ENCODE measurements around the gene CRK.

The CRK gene

DNA sequence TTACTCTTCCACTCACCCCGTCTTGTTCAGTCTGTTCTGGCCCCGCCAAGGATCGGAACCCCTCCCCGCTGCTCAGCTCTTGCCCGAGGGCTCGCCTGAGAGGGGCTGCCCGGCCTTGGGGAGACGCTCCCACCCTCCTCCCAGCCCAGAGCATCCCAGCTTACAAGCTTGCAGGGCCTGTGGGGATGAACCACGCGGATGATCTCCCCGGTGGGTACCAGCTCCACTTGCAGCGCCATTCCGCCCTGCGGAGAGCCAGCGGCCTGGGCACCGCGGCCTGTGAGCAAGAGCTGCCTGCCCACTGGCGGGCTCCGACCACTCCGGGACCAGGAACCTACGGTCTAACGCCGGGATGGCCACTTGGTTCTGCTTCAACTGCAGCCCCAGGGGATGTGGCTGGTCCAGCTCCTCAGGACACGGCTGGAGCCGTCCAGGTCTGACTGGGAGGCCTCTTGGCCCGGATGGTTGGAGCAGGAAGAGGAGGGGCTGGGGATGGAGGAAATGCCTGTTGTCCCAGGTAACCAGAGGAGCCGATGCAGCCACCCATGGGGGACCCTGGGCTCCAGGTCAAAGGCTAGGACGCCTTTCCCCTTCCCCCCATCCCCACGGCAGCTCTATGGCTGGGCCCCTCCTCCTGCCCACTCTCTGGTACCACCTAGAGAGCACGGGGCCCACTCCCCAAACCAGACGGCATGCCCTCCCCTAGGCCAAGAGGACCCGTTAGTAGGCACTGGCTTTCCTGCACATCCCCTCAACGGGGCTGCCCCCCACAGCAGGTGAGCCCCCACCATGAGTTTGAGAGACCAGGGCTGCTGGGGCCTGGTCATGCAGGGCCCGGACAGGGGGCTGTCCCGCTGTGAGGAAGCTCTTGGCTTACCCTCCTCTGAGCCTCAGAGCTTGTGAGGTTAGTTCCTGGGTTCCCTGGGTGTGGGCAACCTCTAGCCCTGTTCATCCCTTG, 36.5 kb upstream of the CRK start, which contains the start of gene MYO1C:
Gene MYO1C, minus strand, starts transcription at position 438 of the 958 bp plus-strand sequence. Its CDS starts 199 bp downstream, at position 239.
- H2AFZ ChIP-seq (ENCODE audit: low read length): no peak within 1 kb of the TSS

DNA sequence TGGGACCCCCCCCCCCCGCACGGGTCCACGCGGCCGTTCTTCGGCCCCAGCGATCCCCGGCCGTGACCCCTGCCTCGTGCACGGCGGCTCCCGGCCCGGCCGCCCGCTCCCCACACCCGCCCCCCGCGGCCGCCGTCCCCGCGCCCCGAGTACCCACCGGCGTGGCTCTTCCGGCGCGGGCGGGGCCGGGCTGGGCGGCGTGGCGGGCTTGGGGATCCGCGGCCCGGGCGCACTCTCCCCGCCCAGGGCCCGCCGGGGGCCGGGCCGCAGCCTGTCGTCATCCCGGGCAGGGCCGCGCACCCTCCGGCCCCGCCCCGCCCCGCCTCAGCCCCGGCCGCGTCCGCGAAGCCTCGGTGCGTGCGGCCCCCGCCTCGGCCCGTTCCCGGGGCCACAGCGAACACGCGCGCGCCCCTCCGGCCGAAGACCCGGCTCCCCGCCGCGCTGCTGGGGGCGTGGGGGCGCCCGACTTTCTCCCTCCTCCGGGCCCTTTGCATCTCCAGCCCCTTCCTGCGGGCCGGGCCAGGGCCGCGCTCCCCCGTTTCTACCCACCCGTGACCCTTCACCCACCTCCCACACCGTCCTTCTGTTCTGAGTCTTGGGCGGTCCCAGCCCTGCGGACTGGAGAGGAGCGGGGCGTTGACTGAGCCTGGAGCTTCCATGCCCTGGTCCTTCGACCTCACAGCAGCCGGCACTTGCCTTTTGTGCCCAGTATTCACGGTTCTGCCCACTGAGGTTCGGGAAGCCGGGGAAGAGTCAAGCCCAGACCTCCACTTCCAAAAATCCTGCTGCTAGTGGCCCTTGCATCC, 35.6 kb upstream of the CRK start:
- no peaks in the 10 kb centered on the region for H4K20me1 ChIP-seq (ENCODE audit: insufficient read depth, low read length, poor library complexity, severe bottlenecking)
- peaks cover 8% of the 10 kb centered on the region for H3K27me3 ChIP-seq (ENCODE audit: insufficient read depth, low read length, poor library complexity, severe bottlenecking)
- H3K36me3 ChIP-seq (ENCODE audit: insufficient read depth, low read length): no peaks in the 10 kb centered on the region
- no peaks in the 10 kb centered on the region for H3K9me2 ChIP-seq (replicated peaks; ENCODE audit: low read depth, low read length)
- H3K4me2 ChIP-seq (ENCODE audit: low read depth, low read length, poor library complexity, severe bottlenecking): peak overlapping the region; percentile 92
- peak overlapping the region; percentile 77 for H3K4me3 ChIP-seq (ENCODE audit: low read length, poor library complexity, severe bottlenecking)
- peaks cover 17% of the 10 kb centered on the region for H3K4me1 ChIP-seq (ENCODE audit: insufficient read depth, low read length, poor library complexity, severe bottlenecking)
- no peaks in the 10 kb centered on the region for H3K9me3 ChIP-seq (ENCODE audit: insufficient read depth, low read depth, low read length)
- H2AFZ ChIP-seq (ENCODE audit: low read length): peak overlapping the region; percentile 91
- H3F3A ChIP-seq (ENCODE audit: low read depth): no peaks in the 10 kb centered on the region
- no peaks in the 10 kb centered on the region for H3K79me2 ChIP-seq (ENCODE audit: insufficient read depth, low read length)
- peak overlapping the region; percentile 67 for H3K9ac ChIP-seq (ENCODE audit: low read depth, low read length, poor library complexity, severe bottlenecking)
- no peak for TF ChIP-seq EZH2phosphoT487 (IDR thresholded peaks at IDR 0.05; ENCODE audit: borderline replicate concordance)

More for the DNA sequence above, 36.5 kb upstream of the CRK start, which contains the start of gene MYO1C:
- Histone ChIP-seq H3F3A (ENCODE audit: low read depth) (no peaks in the 10 kb centered on the region), H3K27me3 (ENCODE audit: insufficient read depth, low read length, poor library complexity, severe bottlenecking) (peaks cover 2% of the 10 kb centered on the region), H3K4me1 (ENCODE audit: insufficient read depth, low read length, poor library complexity, severe bottlenecking) (peaks cover 8% of the 10 kb centered on the region), H3K9me3 (ENCODE audit: insufficient read depth, low read depth, low read length) (no peaks in the 10 kb centered on the region), H3K9me2 (replicated peaks; ENCODE audit: low read depth, low read length) (no peaks in the 10 kb centered on the region), H3K4me2 (ENCODE audit: low read depth, low read length, poor library complexity, severe bottlenecking) (peak within 1 kb of the TSS; percentile 54), H3K36me3 (ENCODE audit: insufficient read depth, low read length) (peaks cover 2% of the 10 kb centered on the region; the same call in 1 of the 2 replicates), H3K9ac (ENCODE audit: low read depth, low read length, poor library complexity, severe bottlenecking) (no peak within 1 kb of the TSS), H3K4me3 (ENCODE audit: low read length, poor library complexity, severe bottlenecking) (peak within 1 kb of the TSS; percentile 46), H4K20me1 (ENCODE audit: insufficient read depth, low read length, poor library complexity, severe bottlenecking) (no peaks in the 10 kb centered on the region), H3K79me2 (ENCODE audit: insufficient read depth, low read length) (no peaks in the 10 kb centered on the region)
- TF ChIP-seq, protein P1, sequence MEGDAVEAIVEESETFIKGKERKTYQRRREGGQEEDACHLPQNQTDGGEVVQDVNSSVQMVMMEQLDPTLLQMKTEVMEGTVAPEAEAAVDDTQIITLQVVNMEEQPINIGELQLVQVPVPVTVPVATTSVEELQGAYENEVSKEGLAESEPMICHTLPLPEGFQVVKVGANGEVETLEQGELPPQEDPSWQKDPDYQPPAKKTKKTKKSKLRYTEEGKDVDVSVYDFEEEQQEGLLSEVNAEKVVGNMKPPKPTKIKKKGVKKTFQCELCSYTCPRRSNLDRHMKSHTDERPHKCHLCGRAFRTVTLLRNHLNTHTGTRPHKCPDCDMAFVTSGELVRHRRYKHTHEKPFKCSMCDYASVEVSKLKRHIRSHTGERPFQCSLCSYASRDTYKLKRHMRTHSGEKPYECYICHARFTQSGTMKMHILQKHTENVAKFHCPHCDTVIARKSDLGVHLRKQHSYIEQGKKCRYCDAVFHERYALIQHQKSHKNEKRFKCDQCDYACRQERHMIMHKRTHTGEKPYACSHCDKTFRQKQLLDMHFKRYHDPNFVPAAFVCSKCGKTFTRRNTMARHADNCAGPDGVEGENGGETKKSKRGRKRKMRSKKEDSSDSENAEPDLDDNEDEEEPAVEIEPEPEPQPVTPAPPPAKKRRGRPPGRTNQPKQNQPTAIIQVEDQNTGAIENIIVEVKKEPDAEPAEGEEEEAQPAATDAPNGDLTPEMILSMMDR (conservative IDR thresholded peaks at IDR 0.05; ENCODE audit: low read length): no peak
- TF ChIP-seq EZH2phosphoT487 (IDR thresholded peaks at IDR 0.05; ENCODE audit: borderline replicate concordance): no peak

- H3K4me1 ChIP-seq (ENCODE audit: insufficient read depth, low read length, poor library complexity, severe bottlenecking): peaks cover 21% of the 10 kb centered on the region
Measured at GRCh38 chr17:1490643-1491442, 34.8 kb upstream of the CRK start.

More at GRCh38 chr17:1490643-1491442, 34.8 kb upstream of the CRK start:
- H3K79me2 ChIP-seq (ENCODE audit: insufficient read depth, low read length): no peaks in the 10 kb centered on the region
- peaks cover 8% of the 10 kb centered on the region for H3K27me3 ChIP-seq (ENCODE audit: insufficient read depth, low read length, poor library complexity, severe bottlenecking)
- TF ChIP-seq, protein P1 (conservative IDR thresholded peaks at IDR 0.05; ENCODE audit: low read length): no peak
- H4K20me1 ChIP-seq (ENCODE audit: insufficient read depth, low read length, poor library complexity, severe bottlenecking): no peaks in the 10 kb centered on the region
- H3K9ac ChIP-seq (ENCODE audit: low read depth, low read length, poor library complexity, severe bottlenecking): peak overlapping the region; percentile 67
- no peaks in the 10 kb centered on the region for H3F3A ChIP-seq (ENCODE audit: low read depth)
- peak overlapping the region; percentile 91 for H2AFZ ChIP-seq (ENCODE audit: low read length)
- no peaks in the 10 kb centered on the region for H3K36me3 ChIP-seq (ENCODE audit: insufficient read depth, low read length)
- peak overlapping the region; percentile 77 for H3K4me3 ChIP-seq (ENCODE audit: low read length, poor library complexity, severe bottlenecking)
- no peaks in the 10 kb centered on the region for H3K9me2 ChIP-seq (replicated peaks; ENCODE audit: low read depth, low read length)
- H3K9me3 ChIP-seq (ENCODE audit: insufficient read depth, low read depth, low read length): no peaks in the 10 kb centered on the region
- peak overlapping the region; percentile 92 for H3K4me2 ChIP-seq (ENCODE audit: low read depth, low read length, poor library complexity, severe bottlenecking)

All from Loucy (cell line).